ENCODE results near the gene RUNX2. TPM values are rescaled to one million over a fixed set of nuclear protein-coding genes. Genes with fewer than 3 reads are reported as not detected.

RUNX2 gene
- total and polyA plus RNA-seq, 2 donors (not counting 1 experiment from before 2014, with no cell fraction given), result 1.3 to 2.4 TPM

DNA sequence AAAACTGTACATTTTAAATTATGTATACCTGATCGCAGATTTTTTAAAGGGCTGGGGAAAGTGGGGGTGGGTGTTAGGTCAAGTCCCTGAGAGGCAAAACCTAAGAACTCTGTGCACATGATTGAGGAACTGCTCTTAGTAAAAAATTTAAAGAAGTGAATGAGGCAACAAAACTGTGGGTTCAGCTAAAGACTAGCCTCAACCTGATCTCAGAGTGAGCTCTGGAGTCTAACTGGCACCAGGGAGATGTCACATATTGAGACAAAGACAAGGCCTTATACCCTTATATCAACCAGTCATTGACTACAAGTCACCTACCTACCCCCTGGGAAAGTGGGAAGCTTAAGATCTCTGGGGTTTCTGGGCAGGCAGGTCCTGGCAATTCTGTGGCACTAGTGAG is 27.4 kb upstream of the RUNX2 start:
- Mint-ChIP-seq H3K4me3 (no peak overlapping the region), H3K27ac (no peak overlapping the region), H3K27me3 (no peaks in the 10 kb centered on the region), H3K9me3 (ENCODE audit: insufficient read depth) (no peaks in the 10 kb centered on the region), H3K4me1 (no peaks in the 10 kb centered on the region)
- WGBS (ENCODE audit: insufficient coverage), result 100% methylated on average over 1 of the region's 1 CpG
- ChIA-PET CTCF (no interaction called here), POLR2A (no interaction called here)
- H3K9me3 ChIP-seq (ENCODE audit: control extremely low read depth in 1 of 3, control insufficient read depth in 2 of 3, insufficient read depth in 1 of 3, low read length in 2 of 3), result no peaks in the 10 kb centered on the region
- no peak overlapping the region for H3K4me2 ChIP-seq (replicated peaks; ENCODE audit: low read depth, low read length, poor library complexity, severe bottlenecking)
- intact Hi-C loops (cut with micrococcal nuclease), result no loop called here
- no peak for DNase-seq
- H3K36me3 ChIP-seq (replicated peaks in 1 of 2; ENCODE audit: control extremely low read depth in 1 of 2, control insufficient read depth in 1 of 2, extremely low read depth in 1 of 2, insufficient read depth in 2 of 2, low read length in 1 of 2), result no peaks in the 10 kb centered on the region
- TF ChIP-seq EZH2 (IDR thresholded peaks at IDR 0.05; ENCODE audit: borderline replicate concordance, insufficient read depth, low read depth, low read length, poor library complexity, severe bottlenecking), result no peak
- TF ChIP-seq, protein P1, sequence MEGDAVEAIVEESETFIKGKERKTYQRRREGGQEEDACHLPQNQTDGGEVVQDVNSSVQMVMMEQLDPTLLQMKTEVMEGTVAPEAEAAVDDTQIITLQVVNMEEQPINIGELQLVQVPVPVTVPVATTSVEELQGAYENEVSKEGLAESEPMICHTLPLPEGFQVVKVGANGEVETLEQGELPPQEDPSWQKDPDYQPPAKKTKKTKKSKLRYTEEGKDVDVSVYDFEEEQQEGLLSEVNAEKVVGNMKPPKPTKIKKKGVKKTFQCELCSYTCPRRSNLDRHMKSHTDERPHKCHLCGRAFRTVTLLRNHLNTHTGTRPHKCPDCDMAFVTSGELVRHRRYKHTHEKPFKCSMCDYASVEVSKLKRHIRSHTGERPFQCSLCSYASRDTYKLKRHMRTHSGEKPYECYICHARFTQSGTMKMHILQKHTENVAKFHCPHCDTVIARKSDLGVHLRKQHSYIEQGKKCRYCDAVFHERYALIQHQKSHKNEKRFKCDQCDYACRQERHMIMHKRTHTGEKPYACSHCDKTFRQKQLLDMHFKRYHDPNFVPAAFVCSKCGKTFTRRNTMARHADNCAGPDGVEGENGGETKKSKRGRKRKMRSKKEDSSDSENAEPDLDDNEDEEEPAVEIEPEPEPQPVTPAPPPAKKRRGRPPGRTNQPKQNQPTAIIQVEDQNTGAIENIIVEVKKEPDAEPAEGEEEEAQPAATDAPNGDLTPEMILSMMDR (IDR thresholded peaks at IDR 0.05), result no peak
- H3K79me2 ChIP-seq (ENCODE audit: control insufficient read depth, insufficient read depth, low read length), result no peaks in the 10 kb centered on the region
- ATAC-seq (ENCODE audit: low read depth), result no peak
- H3K4me1 ChIP-seq (ENCODE audit: control insufficient read depth in 2 of 2, insufficient read depth in 2 of 2, low read length in 2 of 2), result no peaks in the 10 kb centered on the region
- no peaks in the 10 kb centered on the region for H3K27me3 ChIP-seq (replicated peaks in 1 of 4; ENCODE audit: control extremely low read depth in 1 of 4, control insufficient read depth in 3 of 4, insufficient read depth in 4 of 4, low read length in 3 of 4)
- H3K9ac ChIP-seq (ENCODE audit: low read length), result no peak overlapping the region
- H4K20me1 ChIP-seq (ENCODE audit: control insufficient read depth, insufficient read depth, low read length, poor library complexity, severe bottlenecking), result no peaks in the 10 kb centered on the region
- H3K4me3 ChIP-seq (ENCODE audit: control extremely low read depth in 1 of 5, extremely low read depth in 1 of 5, insufficient read depth in 1 of 5, low read depth in 2 of 5, low read length in 4 of 5), result no peak overlapping the region
- no peak overlapping the region for H3K27ac ChIP-seq (ENCODE audit: low read length in 2 of 2)
- no peak overlapping the region for H2AFZ ChIP-seq (ENCODE audit: insufficient read depth, low read depth, low read length, poor library complexity, severe bottlenecking)

DNA sequence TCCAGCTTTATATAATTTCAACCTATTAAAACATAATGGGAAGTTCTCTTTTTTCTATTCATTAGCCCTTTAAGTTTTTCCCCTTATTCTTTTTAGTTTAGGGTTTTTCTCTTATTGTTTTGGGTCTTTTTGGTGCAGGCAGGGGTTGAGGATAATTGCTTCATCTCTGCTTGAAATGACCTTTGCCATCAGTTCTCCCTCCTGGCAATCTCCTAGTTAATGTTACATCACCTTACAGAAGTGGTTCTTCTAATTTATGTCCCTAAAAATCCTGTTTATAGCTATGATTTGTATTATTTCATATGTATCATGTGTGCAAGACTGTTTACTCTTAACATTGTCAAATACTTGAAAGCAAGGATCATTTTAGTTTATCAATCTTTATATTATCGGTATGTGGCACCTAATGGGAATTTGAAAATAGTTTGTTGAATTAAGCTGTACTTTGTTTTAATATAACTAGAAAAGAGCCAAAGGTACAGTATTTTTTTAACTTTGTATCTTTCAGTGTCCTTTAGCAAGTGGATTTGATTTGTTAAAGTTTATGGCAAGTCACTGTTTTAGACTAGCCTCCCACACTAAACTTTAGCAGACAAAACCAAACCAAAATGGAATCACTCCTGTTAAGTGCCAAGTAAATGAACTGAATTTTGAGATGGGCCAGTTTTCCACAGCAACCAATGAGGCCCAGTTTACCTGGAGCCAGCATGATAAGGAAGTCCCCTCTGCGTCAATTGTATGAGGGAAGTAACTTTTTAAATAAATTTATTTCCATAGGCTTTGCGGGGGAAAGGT is 26.6 kb upstream of the RUNX2 start:
- Histone ChIP-seq H2AFZ (ENCODE audit: insufficient read depth, low read depth, low read length, poor library complexity, severe bottlenecking) (no peak overlapping the region), H3K27me3 (replicated peaks in 1 of 4; ENCODE audit: control extremely low read depth in 1 of 4, control insufficient read depth in 3 of 4, insufficient read depth in 4 of 4, low read length in 3 of 4) (no peaks in the 10 kb centered on the region), H3K4me1 (ENCODE audit: control insufficient read depth in 2 of 2, insufficient read depth in 2 of 2, low read length in 2 of 2) (no peaks in the 10 kb centered on the region), H3K36me3 (replicated peaks in 1 of 2; ENCODE audit: control extremely low read depth in 1 of 2, control insufficient read depth in 1 of 2, extremely low read depth in 1 of 2, insufficient read depth in 2 of 2, low read length in 1 of 2) (no peaks in the 10 kb centered on the region), H3K79me2 (ENCODE audit: control insufficient read depth, insufficient read depth, low read length) (no peaks in the 10 kb centered on the region), H3K4me3 (ENCODE audit: control extremely low read depth in 1 of 5, extremely low read depth in 1 of 5, insufficient read depth in 1 of 5, low read depth in 2 of 5, low read length in 4 of 5) (no peak overlapping the region), H4K20me1 (ENCODE audit: control insufficient read depth, insufficient read depth, low read length, poor library complexity, severe bottlenecking) (no peaks in the 10 kb centered on the region), H3K9ac (ENCODE audit: low read length) (no peak overlapping the region), H3K27ac (ENCODE audit: low read length in 2 of 2) (no peak overlapping the region), H3K4me2 (replicated peaks; ENCODE audit: low read depth, low read length, poor library complexity, severe bottlenecking) (no peak overlapping the region), H3K9me3 (ENCODE audit: control extremely low read depth in 1 of 3, control insufficient read depth in 2 of 3, insufficient read depth in 1 of 3, low read length in 2 of 3) (peaks cover 0 to under 1% (median 0%) of the 10 kb centered on the region in 3 donors)
- no peaks in the 10 kb centered on the region for H3K27me3 Mint-ChIP-seq
- no peak overlapping the region for H3K27ac Mint-ChIP-seq
- H3K4me3 Mint-ChIP-seq, result no peak overlapping the region
- no peaks in the 10 kb centered on the region for H3K4me1 Mint-ChIP-seq
- ATAC-seq (ENCODE audit: low read depth) (no peak), DNase-seq (no peak)
- no CpG with 5 or more reads among the region's 3 CpGs for WGBS (ENCODE audit: insufficient coverage)
- intact Hi-C loops (cut with micrococcal nuclease), result no loop called here
- CTCF ChIA-PET, result no interaction called here
- POLR2A ChIA-PET, result no interaction called here
- no peak for TF ChIP-seq EZH2 (IDR thresholded peaks at IDR 0.05; ENCODE audit: borderline replicate concordance, insufficient read depth, low read depth, low read length, poor library complexity, severe bottlenecking)
- TF ChIP-seq, protein P1 (IDR thresholded peaks at IDR 0.05), result no peak
- peaks cover 7% of the 10 kb centered on the region for H3K9me3 Mint-ChIP-seq (ENCODE audit: insufficient read depth)
